AG09309 (cell line): ENCODE data around the gene CCT7.

Source experiments
- DNase-seq: peaks from one replicate; pipeline ENCODE4 v3.0.0-alpha.2; 2010; ENCODE audit warnings: low read depth
- H3K4me3 ChIP-seq: 2 replicates; pipeline ENCODE4 v1.5.1; 2011; ENCODE audit warnings: mild to moderate bottlenecking, low read depth, low read length, moderate library complexity; ENCODE audit not compliant: control insufficient read depth
- TF ChIP-seq, protein P1 (sequence below): IDR thresholded peaks from 2 replicates; pipeline ENCODE4 v1.5.1; 2011; ENCODE audit warnings: mild to moderate bottlenecking, low read depth, low read length, inconsistent platforms; ENCODE audit not compliant: insufficient read depth, control insufficient read depth; ENCODE audit errors: missing control alignments

The CCT7 gene

DNA sequence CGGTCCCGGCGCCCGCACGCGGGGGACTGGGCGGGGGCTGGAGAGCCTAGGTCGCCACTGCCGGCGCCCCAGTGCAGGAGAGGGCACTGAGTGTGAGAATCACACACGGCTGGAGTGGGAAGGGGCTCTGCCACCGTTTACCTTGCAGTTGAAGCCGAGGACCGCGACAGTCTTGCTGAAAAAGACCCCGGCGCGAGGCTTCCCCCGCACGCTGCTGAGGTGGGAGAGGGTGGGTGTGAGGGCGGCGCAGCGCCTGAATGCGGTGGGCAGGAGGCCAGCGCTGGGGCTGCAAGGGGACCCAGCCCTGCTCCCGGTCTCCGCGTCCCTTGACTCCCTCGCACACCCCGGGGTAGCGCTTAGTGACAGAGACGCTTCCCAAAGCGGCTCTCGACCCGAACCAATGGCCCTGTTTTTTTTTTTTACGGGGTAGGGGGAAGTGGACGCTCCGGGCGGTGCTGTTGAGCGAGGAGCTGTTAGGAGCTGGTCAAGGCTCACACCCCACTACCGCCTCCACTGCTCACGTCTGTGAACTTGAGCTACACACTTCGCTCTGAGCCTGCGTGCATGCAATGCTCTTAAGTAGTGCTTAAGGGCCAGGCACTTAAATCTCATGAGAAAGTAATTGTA, 30.9 kb upstream of the CCT7 start:
- TF ChIP-seq, protein P1, sequence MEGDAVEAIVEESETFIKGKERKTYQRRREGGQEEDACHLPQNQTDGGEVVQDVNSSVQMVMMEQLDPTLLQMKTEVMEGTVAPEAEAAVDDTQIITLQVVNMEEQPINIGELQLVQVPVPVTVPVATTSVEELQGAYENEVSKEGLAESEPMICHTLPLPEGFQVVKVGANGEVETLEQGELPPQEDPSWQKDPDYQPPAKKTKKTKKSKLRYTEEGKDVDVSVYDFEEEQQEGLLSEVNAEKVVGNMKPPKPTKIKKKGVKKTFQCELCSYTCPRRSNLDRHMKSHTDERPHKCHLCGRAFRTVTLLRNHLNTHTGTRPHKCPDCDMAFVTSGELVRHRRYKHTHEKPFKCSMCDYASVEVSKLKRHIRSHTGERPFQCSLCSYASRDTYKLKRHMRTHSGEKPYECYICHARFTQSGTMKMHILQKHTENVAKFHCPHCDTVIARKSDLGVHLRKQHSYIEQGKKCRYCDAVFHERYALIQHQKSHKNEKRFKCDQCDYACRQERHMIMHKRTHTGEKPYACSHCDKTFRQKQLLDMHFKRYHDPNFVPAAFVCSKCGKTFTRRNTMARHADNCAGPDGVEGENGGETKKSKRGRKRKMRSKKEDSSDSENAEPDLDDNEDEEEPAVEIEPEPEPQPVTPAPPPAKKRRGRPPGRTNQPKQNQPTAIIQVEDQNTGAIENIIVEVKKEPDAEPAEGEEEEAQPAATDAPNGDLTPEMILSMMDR = no peak
- DNase-seq = no peak
- H3K4me3 ChIP-seq = no peak overlapping the region

DNA sequence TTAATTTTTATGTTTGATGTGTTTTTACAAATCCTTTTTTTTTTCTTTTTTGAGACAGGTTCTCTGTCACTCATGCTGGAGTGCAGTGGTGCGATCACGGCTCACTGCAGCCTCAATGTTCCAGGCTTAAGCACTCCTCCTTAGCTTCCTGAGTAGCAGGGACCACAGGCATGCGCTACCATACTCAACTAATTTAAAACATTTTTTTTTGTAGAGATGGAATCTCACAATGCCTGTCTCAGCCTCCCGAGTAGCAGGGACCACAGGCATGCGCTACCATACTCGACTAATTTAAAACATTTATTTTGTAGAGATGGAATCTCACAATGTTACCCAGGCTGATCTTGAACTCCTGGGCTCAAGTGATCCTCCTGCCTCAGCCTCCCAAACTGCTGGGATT, 28.5 kb upstream of the CCT7 start:
- peak; percentile 21 for DNase-seq
- TF ChIP-seq, protein P1 = no peak

DNA sequence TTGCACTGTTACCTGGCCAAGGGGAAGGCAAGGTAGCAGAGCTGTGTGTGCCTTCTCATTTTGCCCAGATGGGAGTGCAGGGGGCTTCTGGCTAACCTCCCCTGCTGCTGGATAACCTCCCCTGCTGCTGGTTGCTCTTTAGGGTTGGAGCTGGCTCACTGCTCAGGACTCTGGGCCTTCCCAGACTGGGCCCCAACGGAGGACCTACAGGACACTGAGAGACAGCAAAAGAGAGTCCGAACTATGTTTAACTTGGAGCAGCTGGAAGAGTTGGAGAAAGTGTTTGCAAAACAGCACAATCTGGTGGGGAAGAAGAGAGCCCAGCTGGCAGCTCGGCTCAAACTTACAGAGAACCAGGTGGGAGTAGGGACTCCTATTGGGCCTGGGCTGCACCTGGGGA, 25.9 kb upstream of the CCT7 start:
- TF ChIP-seq, protein P1 = no peak
- H3K4me3 ChIP-seq = no peak overlapping the region
- DNase-seq = no peak

More for the DNA sequence above, 28.5 kb upstream of the CCT7 start:
- H3K4me3 ChIP-seq = no peak overlapping the region

DNA sequence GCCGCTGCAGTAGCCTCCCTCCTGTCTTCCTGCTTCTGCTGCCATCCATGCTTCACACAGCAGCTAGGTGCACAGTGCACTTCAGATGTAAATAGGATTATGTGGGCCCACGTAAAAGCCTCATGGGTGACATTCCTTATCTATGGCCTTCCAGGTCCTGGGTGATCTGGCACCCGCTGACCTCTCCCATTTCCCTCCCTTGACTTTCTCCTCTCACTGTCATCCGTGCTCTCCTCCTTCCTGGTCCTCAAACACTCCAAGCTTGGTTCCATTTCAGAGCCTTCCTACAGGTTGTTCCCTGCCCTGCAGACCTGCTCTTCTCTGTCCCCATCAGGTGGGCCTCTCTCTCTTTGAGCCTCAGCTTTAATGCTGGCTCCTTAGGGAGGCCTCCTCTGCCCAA, 24.1 kb upstream of the CCT7 start:
- no peak overlapping the region for H3K4me3 ChIP-seq
- no peak for DNase-seq
- TF ChIP-seq, protein P1 = no peak

DNA sequence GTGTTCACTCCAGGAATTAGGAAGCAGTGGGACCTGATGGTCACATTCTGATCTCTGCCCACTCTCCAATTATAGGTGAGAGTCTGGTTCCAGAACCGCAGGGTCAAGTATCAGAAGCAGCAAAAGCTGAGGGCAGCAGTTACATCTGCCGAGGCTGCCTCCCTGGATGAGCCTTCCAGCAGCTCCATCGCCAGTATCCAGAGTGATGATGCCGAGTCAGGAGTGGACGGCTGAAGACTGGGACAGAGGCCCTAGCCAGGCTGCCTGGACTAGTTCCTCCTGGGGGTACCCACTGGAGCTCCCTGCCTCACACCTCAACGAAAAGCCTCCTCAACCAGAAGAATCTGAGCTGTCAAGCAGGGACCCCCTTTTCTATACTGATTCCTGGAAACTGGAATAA, 23.4 kb upstream of the CCT7 start:
- TF ChIP-seq, protein P1 = no peak
- DNase-seq = no peak
- H3K4me3 ChIP-seq = no peak overlapping the region

DNA sequence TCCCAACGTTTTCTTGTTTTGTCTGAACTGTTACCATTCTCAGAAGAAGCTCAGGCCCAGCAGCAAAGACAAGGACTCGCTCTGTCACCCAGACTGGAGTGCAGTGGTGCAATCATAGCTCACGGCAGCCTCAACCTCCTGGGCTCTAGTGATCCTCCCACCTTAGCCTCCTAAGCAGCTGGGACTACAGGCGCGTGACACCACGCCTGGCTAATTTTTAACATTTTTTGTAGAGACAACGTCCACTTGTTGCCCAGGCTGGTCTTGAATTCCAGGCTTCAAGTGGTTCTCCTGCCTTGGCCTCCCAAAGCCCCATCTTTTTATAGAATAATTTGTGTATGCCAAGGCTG, 22.0 kb upstream of the CCT7 start:
- TF ChIP-seq, protein P1 = no peak
- DNase-seq = no peak
- no peak overlapping the region for H3K4me3 ChIP-seq
